ENCODE measurements around the gene SLC48A1.

The SLC48A1 gene

GRCh38 chr12:47744778-47745436 is 28.1 kb upstream of the SLC48A1 start:
- no peak for DNase-seq

- DNase-seq: no peak
Measured at GRCh38 chr12:47745485-47746041, 27.5 kb upstream of the SLC48A1 start.

- DNase-seq: no peak
Measured at GRCh38 chr12:47746073-47746472, 27.0 kb upstream of the SLC48A1 start.

GRCh38 chr12:47746523-47746922 is 26.5 kb upstream of the SLC48A1 start:
- DNase-seq: no peak

- DNase-seq: no peak
Measured at GRCh38 chr12:47747126-47747525, 25.9 kb upstream of the SLC48A1 start.

- DNase-seq: no peak
Measured at GRCh38 chr12:47747596-47748506, 25.2 kb upstream of the SLC48A1 start.

GRCh38 chr12:47748507-47748828 is 24.6 kb upstream of the SLC48A1 start:
- DNase-seq: no peak

GRCh38 chr12:47748899-47749298 is 24.1 kb upstream of the SLC48A1 start:
- DNase-seq: no peak

- no peak for DNase-seq
Measured at GRCh38 chr12:47750229-47750798, 22.7 kb upstream of the SLC48A1 start.

GRCh38 chr12:47750916-47751470 is 22.0 kb upstream of the SLC48A1 start:
- no peak for DNase-seq

- no peak for DNase-seq
Measured at GRCh38 chr12:47751561-47751960, 21.5 kb upstream of the SLC48A1 start.

GRCh38 chr12:47752121-47752520 is 20.9 kb upstream of the SLC48A1 start:
- DNase-seq: no peak

- no peak for DNase-seq
Measured at GRCh38 chr12:47752552-47752951, 20.5 kb upstream of the SLC48A1 start.

GRCh38 chr12:47753021-47754001 is 19.7 kb upstream of the SLC48A1 start:
- no peak for DNase-seq

GRCh38 chr12:47754126-47754525 is 18.9 kb upstream of the SLC48A1 start:
- no peak for DNase-seq

GRCh38 chr12:47754881-47755280 is 18.2 kb upstream of the SLC48A1 start:
- DNase-seq: no peak

GRCh38 chr12:47755655-47756562 is 17.1 kb upstream of the SLC48A1 start:
- DNase-seq: peak; percentile 52

GRCh38 chr12:47757364-47757839 is 15.6 kb upstream of the SLC48A1 start:
- no peak for DNase-seq

- DNase-seq: no peak
Measured at GRCh38 chr12:47757840-47758583, 15.0 kb upstream of the SLC48A1 start.

- no peak for DNase-seq
Measured at GRCh38 chr12:47758584-47758833, 14.5 kb upstream of the SLC48A1 start.

Measured in activated CD4-positive, alpha-beta T cell treated with anti-CD3 and anti-CD28 coated beads for 48 hours (primary cell).